Panc1 (cell line): ENCODE data around the gene YLPM1. TPM values are rescaled to one million over a fixed set of nuclear protein-coding genes. Genes with fewer than 3 reads are reported as not detected.

Experiments used
- ATAC-seq: fragments of 200-7000 bp; cut with Tn5 transposase; 2 replicates; pipeline ENCODE4 v1.9.1; 2020; ENCODE audit warnings: mild to moderate bottlenecking, moderate library complexity
- BruUV-seq: library from RNA; stranded (reverse); fragments of 400-500 nt; replicated peaks from 2 replicates; lab custom pipeline; 2021; lab: Mats Ljungman, UMichigan
- CTCF ChIA-PET: fragments of 300-600 bp; sonication (Branson Sonifier 250); formaldehyde crosslinking; loops from one replicate; lab custom pipeline; 2022; ENCODE audit warnings: antibody characterized with exemption; lab: Charles Lee
- POLR2A ChIA-PET: fragments of 300-600 bp; sonication (Branson Sonifier 250); formaldehyde crosslinking; loops from one replicate; lab custom pipeline; 2022; ENCODE audit warnings: antibody characterized with exemption; lab: Charles Lee
- DNase-seq: peaks from one replicate; pipeline ENCODE4 v3.0.0-alpha.2; 2010; ENCODE audit warnings: low read depth, low spot score
- H3K27ac ChIP-seq: 2 replicates; pipeline ENCODE4 v1.5.1; 2011; ENCODE audit warnings: mild to moderate bottlenecking, low read length, inconsistent platforms
- H3K27me3 ChIP-seq: fragments of 200-500 bp; sonication (Bioruptor generic); 2 replicates; pipeline ENCODE4 v1.6.0; 2014; ENCODE audit warnings: low read length, inconsistent platforms; ENCODE audit not compliant: control insufficient read depth, insufficient read depth
- H3K36me3 ChIP-seq: fragments of 200-500 bp; sonication (Bioruptor generic); 2 replicates; pipeline ENCODE4 v1.5.1; 2014; ENCODE audit warnings: inconsistent platforms, mild to moderate bottlenecking, low read length, moderate library complexity; ENCODE audit not compliant: control insufficient read depth, insufficient read depth
- H3K4me1 ChIP-seq: 2 replicates; pipeline ENCODE4 v1.5.1; 2011; ENCODE audit warnings: inconsistent platforms, mild to moderate bottlenecking, low read length, moderate library complexity; ENCODE audit not compliant: control insufficient read depth, insufficient read depth
- H3K4me3 ChIP-seq, 2 experiments: 2 replicates each; pipeline ENCODE4 v1.5.1; 2011 to 2012; ENCODE audit warnings: low read depth in 2 of 2, low read length in 2 of 2, mild to moderate bottlenecking in 2 of 2, inconsistent platforms in 1 of 2, moderate library complexity in 1 of 2
- H3K9me3 ChIP-seq: fragments of 200-500 bp; sonication (Bioruptor generic); 2 replicates; pipeline ENCODE4 v1.5.1; 2014; ENCODE audit warnings: low read depth, mild to moderate bottlenecking, inconsistent platforms, low read length, moderate library complexity; ENCODE audit not compliant: control insufficient read depth, insufficient read depth
- POLR2AphosphoS5 ChIP-seq: IDR thresholded peaks from 2 replicates; pipeline ENCODE4 v1.6.1; 2012; ENCODE audit warnings: mild to moderate bottlenecking, low read depth, low read length, moderate library complexity
- SIN3A ChIP-seq: IDR thresholded peaks from 2 replicates; pipeline ENCODE4 v1.6.1; 2012; ENCODE audit warnings: low read depth, mild to moderate bottlenecking, low read length, moderate library complexity, borderline replicate concordance; ENCODE audit not compliant: insufficient read depth
- TCF7L2 ChIP-seq: IDR thresholded peaks from 2 replicates; pipeline ENCODE4 v1.6.1; 2011; ENCODE audit warnings: mild to moderate bottlenecking, low read depth, low read length, inconsistent platforms
- in situ Hi-C: cut with HindIII; loops from 2 replicates; pipeline ENCODE4 v1.10.0; 2016; ENCODE audit warnings: low sequenced_read_pairs, low pct_unique_long_range_greater_than_20kb
- intact Hi-C: fragments of 100-400 bp; cut with micrococcal nuclease; formaldehyde crosslinking; loops from one replicate; pipeline ENCODE4 v1.10.0; 2022; ENCODE audit not compliant: unreplicated experiment
- total RNA-seq: library from RNA; stranded (reverse); gene quantifications from one replicate; pipeline ENCODE4 v1.2.1, GENCODE V29; 2021; ENCODE audit not compliant: unreplicated experiment
- TF ChIP-seq, protein P1 (sequence below): fragments of 450-650 bp; IDR thresholded peaks from 2 replicates; pipeline ENCODE4 v1.5.1; 2017; ENCODE audit warnings: mild to moderate bottlenecking
- TF ChIP-seq, protein P2 (sequence below), 2 experiments: IDR thresholded peaks; 2 replicates each; pipeline ENCODE4 v1.6.1; 2011 to 2012; ENCODE audit warnings: low read depth in 2 of 2, control low read depth in 1 of 2, low read length in 1 of 2, mild to moderate bottlenecking in 1 of 2, moderate library complexity in 1 of 2; ENCODE audit not compliant: insufficient read depth in 1 of 2

Gene YLPM1
- total RNA-seq, 1 experiment from 2014 or later, result 38.9 TPM

DNA sequence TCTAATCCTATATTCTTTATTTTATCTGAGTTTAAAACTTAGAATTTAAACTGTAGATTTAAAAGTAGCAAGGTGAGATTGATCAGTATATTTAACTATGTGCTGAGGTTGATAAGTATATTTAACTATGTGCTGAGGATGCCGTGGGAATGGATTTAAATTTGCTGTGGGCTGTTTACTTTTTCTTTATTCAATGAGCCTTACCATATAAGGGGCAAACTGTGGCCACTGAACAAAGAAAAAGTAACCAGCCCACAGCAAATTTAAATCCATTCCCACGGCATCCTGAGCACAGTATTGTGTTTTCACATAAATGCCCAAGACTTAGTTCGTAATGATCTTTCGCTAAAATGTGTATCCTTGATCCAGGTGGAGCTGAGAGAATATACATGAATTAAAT is 69.7 kb downstream of the YLPM1 start:
- no TSS peak for BruUV-seq
- DNase-seq (no peak), ATAC-seq (no peak)
- Histone ChIP-seq H3K27me3 (no peaks in the 10 kb centered on the region), H3K36me3 (peaks cover 6% of the 10 kb centered on the region; the same call in 1 of the 2 replicates), H3K9me3 (no peaks in the 10 kb centered on the region), H3K27ac (no peak overlapping the region), H3K4me1 (no peaks in the 10 kb centered on the region), H3K4me3 (no peak overlapping the region)
- in situ Hi-C loops (no loop called here), intact Hi-C loops (no loop called here)
- TF ChIP-seq TCF7L2 (no peak), SIN3A (no peak), POLR2AphosphoS5 (no peak)
- TF ChIP-seq, protein P1, sequence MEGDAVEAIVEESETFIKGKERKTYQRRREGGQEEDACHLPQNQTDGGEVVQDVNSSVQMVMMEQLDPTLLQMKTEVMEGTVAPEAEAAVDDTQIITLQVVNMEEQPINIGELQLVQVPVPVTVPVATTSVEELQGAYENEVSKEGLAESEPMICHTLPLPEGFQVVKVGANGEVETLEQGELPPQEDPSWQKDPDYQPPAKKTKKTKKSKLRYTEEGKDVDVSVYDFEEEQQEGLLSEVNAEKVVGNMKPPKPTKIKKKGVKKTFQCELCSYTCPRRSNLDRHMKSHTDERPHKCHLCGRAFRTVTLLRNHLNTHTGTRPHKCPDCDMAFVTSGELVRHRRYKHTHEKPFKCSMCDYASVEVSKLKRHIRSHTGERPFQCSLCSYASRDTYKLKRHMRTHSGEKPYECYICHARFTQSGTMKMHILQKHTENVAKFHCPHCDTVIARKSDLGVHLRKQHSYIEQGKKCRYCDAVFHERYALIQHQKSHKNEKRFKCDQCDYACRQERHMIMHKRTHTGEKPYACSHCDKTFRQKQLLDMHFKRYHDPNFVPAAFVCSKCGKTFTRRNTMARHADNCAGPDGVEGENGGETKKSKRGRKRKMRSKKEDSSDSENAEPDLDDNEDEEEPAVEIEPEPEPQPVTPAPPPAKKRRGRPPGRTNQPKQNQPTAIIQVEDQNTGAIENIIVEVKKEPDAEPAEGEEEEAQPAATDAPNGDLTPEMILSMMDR, result no peak
- TF ChIP-seq, protein P2, sequence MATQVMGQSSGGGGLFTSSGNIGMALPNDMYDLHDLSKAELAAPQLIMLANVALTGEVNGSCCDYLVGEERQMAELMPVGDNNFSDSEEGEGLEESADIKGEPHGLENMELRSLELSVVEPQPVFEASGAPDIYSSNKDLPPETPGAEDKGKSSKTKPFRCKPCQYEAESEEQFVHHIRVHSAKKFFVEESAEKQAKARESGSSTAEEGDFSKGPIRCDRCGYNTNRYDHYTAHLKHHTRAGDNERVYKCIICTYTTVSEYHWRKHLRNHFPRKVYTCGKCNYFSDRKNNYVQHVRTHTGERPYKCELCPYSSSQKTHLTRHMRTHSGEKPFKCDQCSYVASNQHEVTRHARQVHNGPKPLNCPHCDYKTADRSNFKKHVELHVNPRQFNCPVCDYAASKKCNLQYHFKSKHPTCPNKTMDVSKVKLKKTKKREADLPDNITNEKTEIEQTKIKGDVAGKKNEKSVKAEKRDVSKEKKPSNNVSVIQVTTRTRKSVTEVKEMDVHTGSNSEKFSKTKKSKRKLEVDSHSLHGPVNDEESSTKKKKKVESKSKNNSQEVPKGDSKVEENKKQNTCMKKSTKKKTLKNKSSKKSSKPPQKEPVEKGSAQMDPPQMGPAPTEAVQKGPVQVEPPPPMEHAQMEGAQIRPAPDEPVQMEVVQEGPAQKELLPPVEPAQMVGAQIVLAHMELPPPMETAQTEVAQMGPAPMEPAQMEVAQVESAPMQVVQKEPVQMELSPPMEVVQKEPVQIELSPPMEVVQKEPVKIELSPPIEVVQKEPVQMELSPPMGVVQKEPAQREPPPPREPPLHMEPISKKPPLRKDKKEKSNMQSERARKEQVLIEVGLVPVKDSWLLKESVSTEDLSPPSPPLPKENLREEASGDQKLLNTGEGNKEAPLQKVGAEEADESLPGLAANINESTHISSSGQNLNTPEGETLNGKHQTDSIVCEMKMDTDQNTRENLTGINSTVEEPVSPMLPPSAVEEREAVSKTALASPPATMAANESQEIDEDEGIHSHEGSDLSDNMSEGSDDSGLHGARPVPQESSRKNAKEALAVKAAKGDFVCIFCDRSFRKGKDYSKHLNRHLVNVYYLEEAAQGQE (IDR thresholded peaks at IDR 0.05; ENCODE audit: insufficient read depth in 1 of 2, low read depth in 2 of 2, low read length in 1 of 2), result no peak
- ChIA-PET POLR2A (no interaction called here), CTCF (no interaction called here)

DNA sequence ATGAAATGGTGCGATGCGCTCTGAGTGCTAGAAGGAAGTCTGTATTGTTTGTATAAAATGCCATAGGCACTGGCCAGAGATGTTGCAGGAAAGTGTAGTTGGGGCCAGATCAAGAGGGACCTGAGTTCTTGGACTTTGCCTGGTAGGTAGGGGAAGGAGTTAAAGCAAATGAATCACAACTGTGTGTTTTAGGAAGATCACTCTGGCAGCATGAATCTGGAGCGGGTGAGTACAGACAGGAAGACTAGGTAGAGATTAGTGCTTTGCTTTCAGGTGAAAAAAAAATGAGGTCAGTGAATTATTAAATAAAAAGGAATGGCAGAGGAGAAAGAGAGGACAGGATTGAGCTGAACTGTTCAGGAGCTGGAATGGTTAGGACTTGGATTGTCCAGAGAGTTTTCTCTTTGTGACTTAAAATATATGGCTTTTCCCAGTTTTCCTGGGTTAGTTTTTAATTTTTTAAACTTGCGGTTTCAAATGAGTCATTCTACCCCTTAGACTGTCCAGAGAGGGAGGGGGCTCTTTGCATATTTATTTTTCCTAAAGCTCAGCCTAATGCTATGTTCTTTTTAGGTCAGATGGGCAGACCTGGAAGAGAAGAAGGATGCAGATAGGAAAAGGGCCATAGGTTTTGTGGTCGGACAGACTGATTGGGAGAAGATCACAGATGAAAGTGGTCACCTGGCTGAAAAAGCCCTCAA is 71.7 kb downstream of the YLPM1 start:
- TF ChIP-seq, protein P1, result no peak
- TF ChIP-seq SIN3A, result no peak
- TF ChIP-seq, protein P2 (IDR thresholded peaks at IDR 0.05; ENCODE audit: insufficient read depth in 1 of 2, low read depth in 2 of 2, low read length in 1 of 2), result no peak
- no peak for TF ChIP-seq TCF7L2
- TF ChIP-seq POLR2AphosphoS5, result no peak
- no peak for DNase-seq
- CTCF ChIA-PET, result no interaction called here
- H3K27ac ChIP-seq, result no peak overlapping the region
- no peak for ATAC-seq
- peaks cover 5% of the 10 kb centered on the region; the same call in 1 of the 2 replicates for H3K36me3 ChIP-seq
- no peak overlapping the region for H3K4me3 ChIP-seq
- TSS peak; percentile 14 for BruUV-seq
- no peaks in the 10 kb centered on the region for H3K9me3 ChIP-seq
- in situ Hi-C loops (no loop called here), intact Hi-C loops (no loop called here)
- no peaks in the 10 kb centered on the region for H3K4me1 ChIP-seq
- POLR2A ChIA-PET, result no interaction called here
- no peaks in the 10 kb centered on the region for H3K27me3 ChIP-seq
